ENCODE results near the gene NNAT. TPM values are rescaled to one million over a fixed set of nuclear protein-coding genes. Genes with fewer than 3 reads are reported as not detected.
"Not testable (repeated sequence)": the region's sequence is repeated elsewhere in the genome, so short reads cannot be mapped to it uniquely, and the experiment has no call there.

Gene NNAT
- total RNA-seq, 1 donor from 2014 or later = 0.43 TPM

DNA sequence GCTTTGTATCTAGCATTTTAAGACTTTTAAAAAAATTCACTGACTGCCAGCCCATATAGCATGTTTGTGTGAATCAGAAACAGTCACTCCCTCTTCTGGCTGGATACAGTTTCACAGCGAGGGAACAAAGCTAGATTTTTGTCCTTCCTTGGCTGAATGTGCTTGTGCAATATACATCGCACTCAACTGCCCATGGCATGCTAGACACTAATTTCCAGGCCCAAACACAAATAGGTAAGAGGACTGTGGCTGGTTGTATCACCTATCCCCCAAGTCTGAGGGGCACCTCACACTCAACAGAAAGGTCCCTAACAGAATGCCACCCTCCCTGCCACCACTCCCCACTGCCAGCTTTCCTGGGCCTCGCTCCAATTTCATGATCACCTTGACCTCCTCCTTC lies 22.8 kb downstream of the NNAT start:
- DNase-seq (no peak), ATAC-seq (no peak)

DNA sequence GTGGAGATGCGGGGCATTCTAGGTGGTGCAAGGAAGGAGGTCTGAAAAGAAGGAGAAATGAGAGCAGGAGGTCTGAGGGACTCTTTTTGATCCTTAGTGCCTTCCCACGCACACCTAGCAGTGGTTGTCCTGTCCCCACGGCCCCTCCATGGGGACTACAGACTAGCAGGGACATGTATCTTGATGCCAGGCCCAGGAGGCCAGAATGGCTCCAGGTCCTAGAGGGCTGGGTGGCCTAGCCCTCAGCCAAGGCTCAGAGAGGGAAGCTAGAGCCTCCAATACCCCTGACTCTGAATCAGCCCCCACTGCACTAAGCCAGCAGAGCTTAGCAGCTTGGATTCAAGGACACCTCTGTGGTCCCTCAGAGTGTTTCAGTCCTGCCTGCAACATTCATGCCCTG lies 23.3 kb downstream of the NNAT start:
- Histone ChIP-seq H3K27me3 (no peaks in the 10 kb centered on the region), H3K36me3 (no peaks in the 10 kb centered on the region), H3K9me3 (no peaks in the 10 kb centered on the region), H3K4me1 (no peaks in the 10 kb centered on the region), H3K27ac (no peak overlapping the region), H3K4me3 (no peak overlapping the region)
- DNase-seq = no peak
- TF ChIP-seq, protein P1, sequence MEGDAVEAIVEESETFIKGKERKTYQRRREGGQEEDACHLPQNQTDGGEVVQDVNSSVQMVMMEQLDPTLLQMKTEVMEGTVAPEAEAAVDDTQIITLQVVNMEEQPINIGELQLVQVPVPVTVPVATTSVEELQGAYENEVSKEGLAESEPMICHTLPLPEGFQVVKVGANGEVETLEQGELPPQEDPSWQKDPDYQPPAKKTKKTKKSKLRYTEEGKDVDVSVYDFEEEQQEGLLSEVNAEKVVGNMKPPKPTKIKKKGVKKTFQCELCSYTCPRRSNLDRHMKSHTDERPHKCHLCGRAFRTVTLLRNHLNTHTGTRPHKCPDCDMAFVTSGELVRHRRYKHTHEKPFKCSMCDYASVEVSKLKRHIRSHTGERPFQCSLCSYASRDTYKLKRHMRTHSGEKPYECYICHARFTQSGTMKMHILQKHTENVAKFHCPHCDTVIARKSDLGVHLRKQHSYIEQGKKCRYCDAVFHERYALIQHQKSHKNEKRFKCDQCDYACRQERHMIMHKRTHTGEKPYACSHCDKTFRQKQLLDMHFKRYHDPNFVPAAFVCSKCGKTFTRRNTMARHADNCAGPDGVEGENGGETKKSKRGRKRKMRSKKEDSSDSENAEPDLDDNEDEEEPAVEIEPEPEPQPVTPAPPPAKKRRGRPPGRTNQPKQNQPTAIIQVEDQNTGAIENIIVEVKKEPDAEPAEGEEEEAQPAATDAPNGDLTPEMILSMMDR (IDR thresholded peaks at IDR 0.05) = no peak
- ATAC-seq = no peak
- intact Hi-C loops (cut with DNase I) = no loop called here

More for the DNA sequence above, 22.8 kb downstream of the NNAT start:
- Histone ChIP-seq H3K27ac (no peak overlapping the region), H3K27me3 (no peaks in the 10 kb centered on the region), H3K4me1 (no peaks in the 10 kb centered on the region), H3K4me3 (no peak overlapping the region), H3K36me3 (no peaks in the 10 kb centered on the region), H3K9me3 (no peaks in the 10 kb centered on the region)
- intact Hi-C loops (cut with DNase I) = no loop called here
- TF ChIP-seq, protein P1 (IDR thresholded peaks at IDR 0.05) = no peak

DNA sequence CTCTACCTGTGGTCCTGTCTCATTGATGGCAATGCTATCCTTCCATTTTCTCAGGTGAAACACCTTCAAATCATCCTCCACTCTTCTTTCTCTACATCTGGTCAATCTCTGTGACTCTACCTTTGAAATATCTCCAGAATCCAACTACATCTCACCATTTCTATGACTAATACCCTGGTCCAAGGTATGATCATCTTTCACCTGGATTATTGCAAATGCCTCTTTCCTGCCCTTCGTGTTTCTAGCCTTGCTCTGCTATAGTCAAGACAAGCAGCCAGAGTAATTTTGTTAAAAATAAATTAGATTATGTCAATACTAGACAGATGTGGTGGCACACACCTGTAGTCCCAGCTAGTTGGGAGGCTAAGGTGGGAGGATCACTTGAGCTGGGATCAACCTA lies 24.5 kb downstream of the NNAT start:
- Histone ChIP-seq H3K36me3 (no peaks in the 10 kb centered on the region), H3K4me3 (no peak overlapping the region), H3K9me3 (no peaks in the 10 kb centered on the region), H3K4me1 (no peaks in the 10 kb centered on the region), H3K27ac (no peak overlapping the region), H3K27me3 (no peaks in the 10 kb centered on the region)
- ATAC-seq = no peak
- no peak for DNase-seq
- intact Hi-C loops (cut with DNase I) = no loop called here
- TF ChIP-seq, protein P1 (IDR thresholded peaks at IDR 0.05) = no peak

DNA sequence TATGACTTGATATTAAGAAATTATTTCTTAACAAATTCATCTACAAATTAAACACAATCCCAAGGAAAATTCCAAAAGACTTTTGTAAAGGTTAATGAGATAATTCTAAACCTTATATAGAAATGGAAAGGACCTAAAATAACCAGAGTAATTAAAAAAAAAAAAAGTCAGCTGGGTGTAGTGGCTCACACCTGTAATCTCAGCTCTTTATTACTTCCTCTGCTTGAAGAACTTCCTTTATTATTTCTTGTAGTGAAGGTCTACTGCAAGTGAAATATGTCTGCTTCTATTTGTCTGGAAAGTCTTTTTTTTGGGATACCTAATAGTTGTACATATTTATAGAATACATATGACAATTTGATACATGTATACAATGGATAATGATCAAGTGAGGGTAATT lies 26.9 kb downstream of the NNAT start:
- TF ChIP-seq, protein P1 (IDR thresholded peaks at IDR 0.05) = no peak

DNA sequence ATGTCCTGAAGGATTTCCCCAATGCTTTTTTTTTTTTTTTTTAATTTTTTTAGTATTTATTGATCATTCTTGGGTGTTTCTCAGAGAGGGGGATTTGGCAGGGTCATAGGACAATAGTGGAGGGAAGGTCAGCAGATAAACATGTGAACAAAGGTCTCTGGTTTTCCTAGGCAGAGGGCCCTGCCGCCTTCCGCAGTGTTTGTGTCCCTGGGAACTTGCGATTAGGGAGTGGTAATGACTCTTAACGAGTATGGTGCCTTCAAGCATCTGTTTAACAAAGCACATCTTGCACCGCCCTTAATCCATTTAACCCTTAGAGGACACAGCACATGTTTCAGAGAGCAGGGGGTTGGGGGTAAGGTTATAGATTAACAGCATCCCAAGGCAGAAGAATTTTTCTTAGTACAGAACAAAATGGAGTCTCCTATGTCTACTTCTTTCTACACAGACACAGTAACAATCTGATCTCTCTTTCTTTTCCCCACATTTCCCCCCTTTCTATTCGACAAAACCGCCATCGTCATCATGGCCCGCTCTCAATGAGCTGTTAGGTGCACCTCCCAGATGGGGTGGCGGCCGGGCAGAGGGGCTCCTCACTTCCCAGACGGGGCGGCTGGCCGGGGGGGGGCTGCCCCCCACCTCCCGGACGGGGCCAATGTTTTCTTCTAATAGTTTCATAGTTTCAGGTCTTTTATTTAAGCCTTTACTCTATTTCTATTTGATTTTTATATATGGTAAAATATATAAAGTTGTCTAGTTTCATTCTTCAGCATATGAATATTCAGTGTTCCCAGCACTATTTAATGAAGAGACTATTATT lies 29.3 kb downstream of the NNAT start:
- H3K4me3 ChIP-seq, DNase-seq, ATAC-seq: not testable (repeated sequence)

More for the DNA sequence above, 26.9 kb downstream of the NNAT start:
- Histone ChIP-seq H3K27me3 (no peaks in the 10 kb centered on the region), H3K27ac (no peak overlapping the region), H3K4me3 (no peak overlapping the region), H3K9me3 (no peaks in the 10 kb centered on the region), H3K36me3 (no peaks in the 10 kb centered on the region), H3K4me1 (no peaks in the 10 kb centered on the region)
- intact Hi-C loops (cut with DNase I) = no loop called here
- DNase-seq (no peak), ATAC-seq (no peak)

DNA sequence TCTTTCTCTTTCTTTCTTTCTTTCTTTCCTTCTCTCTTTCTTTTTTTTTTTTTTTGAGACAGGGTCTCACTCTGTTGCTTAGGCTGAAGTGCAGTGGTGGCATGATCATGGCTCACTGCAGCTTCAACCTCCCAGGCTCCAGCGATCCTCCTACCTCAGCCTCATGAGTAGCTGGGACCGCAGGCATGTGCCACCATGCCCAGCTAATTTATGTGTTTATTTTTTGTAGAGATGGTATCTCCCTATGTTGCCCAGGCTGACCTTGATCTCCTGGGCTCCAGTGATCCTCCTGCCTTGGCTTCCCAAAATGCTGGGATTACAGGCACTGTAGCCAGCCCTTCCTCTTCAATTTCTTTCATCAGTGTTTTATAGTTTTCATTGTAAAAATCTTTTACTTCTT lies 30.6 kb downstream of the NNAT start:
- H3K27me3 ChIP-seq; H3K27ac ChIP-seq; intact Hi-C loops (cut with DNase I); DNase-seq; H3K9me3 ChIP-seq; ATAC-seq; H3K4me1 ChIP-seq; H3K4me3 ChIP-seq; H3K36me3 ChIP-seq: not testable (repeated sequence)

More for the DNA sequence above, 29.3 kb downstream of the NNAT start:
- H3K36me3 ChIP-seq; H3K9me3 ChIP-seq; H3K27ac ChIP-seq; H3K27me3 ChIP-seq; intact Hi-C loops (cut with DNase I); H3K4me1 ChIP-seq: not testable (repeated sequence)
